ENCODE measurements around the gene NHS.

NHS gene

GRCh38 chrX:17689971-17690409, 315.0 kb downstream of the NHS start:
- peak; percentile 1 for DNase-seq

GRCh38 chrX:17692709-17693346, 317.8 kb downstream of the NHS start:
- peak; percentile 31 for DNase-seq

- DNase-seq = no peak
Observed at GRCh38 chrX:17697191-17697590, 322.2 kb downstream of the NHS start.

- DNase-seq = no peak
Observed at GRCh38 chrX:17700976-17701375, 326.0 kb downstream of the NHS start.

- peak; percentile 0 for DNase-seq
Observed at GRCh38 chrX:17703201-17703600, 328.2 kb downstream of the NHS start.

GRCh38 chrX:17705211-17705610, 330.2 kb downstream of the NHS start:
- DNase-seq = no peak

GRCh38 chrX:17706676-17707075, 331.7 kb downstream of the NHS start:
- DNase-seq = peak; percentile 0

- peak; percentile 0 for DNase-seq
Observed at GRCh38 chrX:17707731-17708130, 332.7 kb downstream of the NHS start.

- no peak for DNase-seq
Observed at GRCh38 chrX:17710871-17711301, 335.9 kb downstream of the NHS start.

GRCh38 chrX:17713288-17713687, 338.3 kb downstream of the NHS start:
- no peak for DNase-seq

- DNase-seq = no peak
Observed at GRCh38 chrX:17718649-17719165, 343.7 kb downstream of the NHS start.

- DNase-seq = no peak
Observed at GRCh38 chrX:17719711-17720110, 344.7 kb downstream of the NHS start.

- DNase-seq = no peak
Observed at GRCh38 chrX:17721715-17722114, 346.7 kb downstream of the NHS start.

GRCh38 chrX:17725181-17725580, 350.2 kb downstream of the NHS start:
- DNase-seq = no peak

GRCh38 chrX:17732138-17732783, 357.3 kb downstream of the NHS start:
- no peak for DNase-seq

- DNase-seq = no peak
Observed at GRCh38 chrX:17735406-17735805, 360.4 kb downstream of the NHS start.

- no peak for DNase-seq
Observed at GRCh38 chrX:17736478-17736855, 361.5 kb downstream of the NHS start.

- DNase-seq = peak; percentile 87
Observed at GRCh38 chrX:17736856-17737709, 362.1 kb downstream of the NHS start, which contains the start of gene SCML1. TSS of gene SCML1 (plus strand) at chrX:17737493. CDS start at chrX:17744187, 6,694 bp downstream.

- DNase-seq = no peak
Observed at GRCh38 chrX:17737710-17737985, 362.6 kb downstream of the NHS start.

GRCh38 chrX:17737986-17738713, 363.1 kb downstream of the NHS start:
- DNase-seq = peak; percentile 1

- DNase-seq = no peak
Observed at GRCh38 chrX:17738737-17739535, 363.9 kb downstream of the NHS start.
